Measurements from ENCODE around the gene ATP8A2.

DNA sequence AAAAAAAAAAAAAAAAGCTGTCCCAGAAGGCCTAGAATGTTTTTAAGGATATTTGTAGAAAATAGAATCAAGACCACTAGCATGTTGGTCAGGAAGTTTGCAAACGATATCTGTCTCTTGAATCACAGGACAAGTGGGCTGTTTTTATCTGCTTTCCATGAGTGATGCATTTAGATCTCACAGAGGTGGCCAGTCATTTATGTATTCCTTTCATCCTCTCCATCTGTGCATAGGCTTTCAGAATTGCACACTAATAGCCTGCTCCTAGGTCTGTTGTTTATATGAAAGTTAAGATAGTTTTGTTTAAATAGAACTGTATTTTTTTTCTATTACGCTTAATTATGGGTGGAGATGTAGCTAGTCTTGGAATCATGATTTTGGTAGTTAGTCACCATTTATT lies 390.5 kb downstream of the ATP8A2 start:
- TF ChIP-seq, protein P1, sequence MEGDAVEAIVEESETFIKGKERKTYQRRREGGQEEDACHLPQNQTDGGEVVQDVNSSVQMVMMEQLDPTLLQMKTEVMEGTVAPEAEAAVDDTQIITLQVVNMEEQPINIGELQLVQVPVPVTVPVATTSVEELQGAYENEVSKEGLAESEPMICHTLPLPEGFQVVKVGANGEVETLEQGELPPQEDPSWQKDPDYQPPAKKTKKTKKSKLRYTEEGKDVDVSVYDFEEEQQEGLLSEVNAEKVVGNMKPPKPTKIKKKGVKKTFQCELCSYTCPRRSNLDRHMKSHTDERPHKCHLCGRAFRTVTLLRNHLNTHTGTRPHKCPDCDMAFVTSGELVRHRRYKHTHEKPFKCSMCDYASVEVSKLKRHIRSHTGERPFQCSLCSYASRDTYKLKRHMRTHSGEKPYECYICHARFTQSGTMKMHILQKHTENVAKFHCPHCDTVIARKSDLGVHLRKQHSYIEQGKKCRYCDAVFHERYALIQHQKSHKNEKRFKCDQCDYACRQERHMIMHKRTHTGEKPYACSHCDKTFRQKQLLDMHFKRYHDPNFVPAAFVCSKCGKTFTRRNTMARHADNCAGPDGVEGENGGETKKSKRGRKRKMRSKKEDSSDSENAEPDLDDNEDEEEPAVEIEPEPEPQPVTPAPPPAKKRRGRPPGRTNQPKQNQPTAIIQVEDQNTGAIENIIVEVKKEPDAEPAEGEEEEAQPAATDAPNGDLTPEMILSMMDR (IDR thresholded peaks at IDR 0.05), result no peak
- TF ChIP-seq POLR2AphosphoS5 (IDR thresholded peaks at IDR 0.05), result no peak

Data from transverse colon (tissue), 4 donors.